Stimulated activated CD8-positive, alpha-beta memory T cell treated with anti-CD3 and anti-CD28 coated beads, Interleukin-15, amount 100 ng/mL, for 24 hours (primary cell): ENCODE measurements around the gene MARCKSL1.

Source experiments
- DNase-seq: peaks from one replicate; pipeline ENCODE4 v3.0.0-alpha.2; 2020; ENCODE audit warnings: low read depth

MARCKSL1 gene

GRCh38 chr1:32352831-32353383 is 16.9 kb upstream of the MARCKSL1 start:
- DNase-seq: no peak

GRCh38 chr1:32352239-32352745 is 16.3 kb upstream of the MARCKSL1 start:
- no peak for DNase-seq

- DNase-seq: peak; percentile 77
These were observed 15.6 kb upstream of the MARCKSL1 start for GRCh38 chr1:32351399-32352238.

- peak; percentile 55 for DNase-seq
These were observed 14.9 kb upstream of the MARCKSL1 start for GRCh38 chr1:32350785-32351398.

GRCh38 chr1:32349211-32349708 is 13.2 kb upstream of the MARCKSL1 start:
- DNase-seq: no peak

- no peak for DNase-seq
These were observed 10.6 kb upstream of the MARCKSL1 start for GRCh38 chr1:32346532-32347157.

- no peak for DNase-seq
These were observed 9.3 kb upstream of the MARCKSL1 start for GRCh38 chr1:32345289-32345827.

GRCh38 chr1:32342704-32343103 is 6.7 kb upstream of the MARCKSL1 start:
- DNase-seq: no peak

- no peak for DNase-seq
These were observed 5.9 kb upstream of the MARCKSL1 start for GRCh38 chr1:32341971-32342370.

- DNase-seq: no peak
These were observed 5.2 kb upstream of the MARCKSL1 start for GRCh38 chr1:32341186-32341757.

- DNase-seq: no peak
These were observed 3.4 kb upstream of the MARCKSL1 start for GRCh38 chr1:32339363-32339978.

GRCh38 chr1:32338637-32339145 is 2.7 kb upstream of the MARCKSL1 start:
- DNase-seq: no peak

- no peak for DNase-seq
These were observed 2.0 kb upstream of the MARCKSL1 start for GRCh38 chr1:32337855-32338636.

GRCh38 chr1:32336963-32337675 is 1.1 kb upstream of the MARCKSL1 start:
- no peak for DNase-seq

GRCh38 chr1:32336591-32336932 is 529 bp upstream of the MARCKSL1 start:
- DNase-seq: no peak

GRCh38 chr1:32335535-32335789 is 571 bp downstream of the MARCKSL1 start:
- no peak for DNase-seq

GRCh38 chr1:32334864-32335534 is 1.0 kb downstream of the MARCKSL1 start:
- DNase-seq: no peak

- no peak for DNase-seq
These were observed 1.7 kb downstream of the MARCKSL1 start for GRCh38 chr1:32334274-32334861.
